ENCODE measurements around the gene SLIT3. TPM values are rescaled to one million over a fixed set of nuclear protein-coding genes. Genes with fewer than 3 reads are reported as not detected.

The SLIT3 gene
- polyA plus RNA-seq, 1 of the 3 experiments (the other 2 are of a cell fraction), result 119 TPM

- no peaks in the 10 kb centered on the region; the same call in 1 of the 2 replicates for H3K79me2 ChIP-seq (ENCODE audit: insufficient read depth)
- H3K4me3 ChIP-seq (ENCODE audit: low read depth in 2 of 2, low read length in 1 of 2), result no peak overlapping the region
- H3F3A ChIP-seq (replicated peaks; ENCODE audit: insufficient read depth), result peaks cover 6% of the 10 kb centered on the region
- H3K9ac ChIP-seq, result no peak overlapping the region
- CTCF ChIA-PET, result no interaction called here
- H2AFZ ChIP-seq (ENCODE audit: low read depth), result no peak overlapping the region
- H4K20me1 ChIP-seq (ENCODE audit: insufficient read depth), result no peaks in the 10 kb centered on the region
- no peak for TF ChIP-seq EP300 (IDR thresholded peaks at IDR 0.05; ENCODE audit: borderline replicate concordance in 1 of 2, low read depth in 1 of 2, low read length in 1 of 2)
- no peak for TF ChIP-seq RCOR1 (IDR thresholded peaks at IDR 0.05; ENCODE audit: low read length)
- TF ChIP-seq PBX3 (IDR thresholded peaks at IDR 0.05), result no peak
- TF ChIP-seq MAX (IDR thresholded peaks at IDR 0.05; ENCODE audit: low read depth), result no peak
- TF ChIP-seq GABPA (IDR thresholded peaks at IDR 0.05; ENCODE audit: low read depth), result no peak
- TF ChIP-seq EZH2phosphoT487 (IDR thresholded peaks at IDR 0.05; ENCODE audit: borderline replicate concordance, low read depth), result no peak
- TF ChIP-seq TAF1 (IDR thresholded peaks at IDR 0.05; ENCODE audit: borderline replicate concordance, low read depth, low read length), result no peak
- TF ChIP-seq ELF1 (IDR thresholded peaks at IDR 0.05), result no peak
- TF ChIP-seq NRF1 (IDR thresholded peaks at IDR 0.05; ENCODE audit: low read depth, low read length), result no peak
- TF ChIP-seq FOSL2 (IDR thresholded peaks at IDR 0.05; ENCODE audit: borderline replicate concordance, low read depth), result no peak
- H3K4me2 ChIP-seq, result no peak overlapping the region
- no peak for DNase-seq
- H3K9me2 ChIP-seq, result no peaks in the 10 kb centered on the region
- H3K36me3 ChIP-seq (replicated peaks in 1 of 2; ENCODE audit: control insufficient read depth in 1 of 2, insufficient read depth in 2 of 2, low read length in 1 of 2), result peaks cover 0 to 29% of the 10 kb centered on the region in 2 experiments
- H3K27ac ChIP-seq (ENCODE audit: low read depth in 2 of 2, low read length in 1 of 2), result peak overlapping the region in 1 of 2 experiments; percentile 34; a peak in 1 of 4 replicates
- WGBS (ENCODE audit: low lambda C conversion rate), result 86% methylated on average over 9 of the region's 9 CpGs
- H3K9me3 ChIP-seq, result no peaks in the 10 kb centered on the region
- peaks cover 5 to 34% of the 10 kb centered on the region in 2 experiments; a peak in 3 of 4 replicates for H3K4me1 ChIP-seq (ENCODE audit: control insufficient read depth in 1 of 2, insufficient read depth in 2 of 2, low read depth in 1 of 2, low read length in 1 of 2)
- H3K27me3 ChIP-seq (ENCODE audit: insufficient read depth), result no peaks in the 10 kb centered on the region
- POLR2A ChIA-PET, result no interaction called here
Measured at GRCh38 chr5:168870910-168871309, 430.0 kb downstream of the SLIT3 start.

- Histone ChIP-seq H3K27me3 (ENCODE audit: insufficient read depth) (no peaks in the 10 kb centered on the region), H3K27ac (ENCODE audit: low read depth in 2 of 2, low read length in 1 of 2) (peak overlapping the region in 1 of 2 experiments; percentile 12; a peak in 2 of 4 replicates), H3K4me1 (ENCODE audit: control insufficient read depth in 1 of 2, insufficient read depth in 2 of 2, low read depth in 1 of 2, low read length in 1 of 2) (peaks cover 0 to 30% of the 10 kb centered on the region in 2 experiments; a peak in 2 of 4 replicates), H3K36me3 (replicated peaks in 1 of 2; ENCODE audit: control insufficient read depth in 1 of 2, insufficient read depth in 2 of 2, low read length in 1 of 2) (peaks cover 4 to 31% of the 10 kb centered on the region in 2 experiments), H3K4me2 (no peak overlapping the region), H2AFZ (ENCODE audit: low read depth) (no peak overlapping the region), H4K20me1 (ENCODE audit: insufficient read depth) (no peaks in the 10 kb centered on the region), H3K9me3 (no peaks in the 10 kb centered on the region), H3F3A (replicated peaks; ENCODE audit: insufficient read depth) (peaks cover 6% of the 10 kb centered on the region), H3K9me2 (no peaks in the 10 kb centered on the region), H3K79me2 (ENCODE audit: insufficient read depth) (no peaks in the 10 kb centered on the region; the same call in 1 of the 2 replicates), H3K9ac (no peak overlapping the region), H3K4me3 (ENCODE audit: low read depth in 2 of 2, low read length in 1 of 2) (no peak overlapping the region)
- ChIA-PET POLR2A (no interaction called here), CTCF (interaction anchor here (1.1 to 1.5 kb wide), 2 partner anchors 14 to 77 kb away, joined by 3 read pairs; no protein-coding TSS in a partner anchor)
- WGBS (ENCODE audit: low lambda C conversion rate), result 90% methylated on average over 12 of the region's 12 CpGs
- no peak for DNase-seq
- TF ChIP-seq RXRA (IDR thresholded peaks at IDR 0.05; ENCODE audit: borderline replicate concordance, low read depth) (no peak), TCF12 (IDR thresholded peaks at IDR 0.05) (no peak), JUND (IDR thresholded peaks at IDR 0.05) (no peak), MAX (IDR thresholded peaks at IDR 0.05; ENCODE audit: low read depth) (no peak), ZBTB33 (IDR thresholded peaks at IDR 0.05; ENCODE audit: borderline replicate concordance, low read depth) (no peak), CTCF (IDR thresholded peaks at IDR 0.05) (no peak), TEAD4 (IDR thresholded peaks at IDR 0.05; ENCODE audit: borderline replicate concordance, insufficient read depth) (no peak), PBX3 (IDR thresholded peaks at IDR 0.05) (no peak), RCOR1 (IDR thresholded peaks at IDR 0.05; ENCODE audit: low read length) (no peak), YY1 (IDR thresholded peaks at IDR 0.05; ENCODE audit: low read depth) (no peak), RFX5 (IDR thresholded peaks at IDR 0.05; ENCODE audit: low read length) (no peak), FOXM1 (IDR thresholded peaks at IDR 0.05; ENCODE audit: low read depth) (no peak), NRF1 (IDR thresholded peaks at IDR 0.05; ENCODE audit: low read depth, low read length) (no peak), EZH2phosphoT487 (IDR thresholded peaks at IDR 0.05; ENCODE audit: borderline replicate concordance, low read depth) (no peak)
Measured at GRCh38 chr5:168869615-168870227, 431.2 kb downstream of the SLIT3 start.

Data from SK-N-SH (cell line).